ENCODE measurements around the gene TGIF1. TPM values are rescaled to one million over a fixed set of nuclear protein-coding genes. Genes with fewer than 3 reads are reported as not detected.

The TGIF1 gene
- total RNA-seq, 1 donor from 2014 or later: 45.8 TPM

DNA sequence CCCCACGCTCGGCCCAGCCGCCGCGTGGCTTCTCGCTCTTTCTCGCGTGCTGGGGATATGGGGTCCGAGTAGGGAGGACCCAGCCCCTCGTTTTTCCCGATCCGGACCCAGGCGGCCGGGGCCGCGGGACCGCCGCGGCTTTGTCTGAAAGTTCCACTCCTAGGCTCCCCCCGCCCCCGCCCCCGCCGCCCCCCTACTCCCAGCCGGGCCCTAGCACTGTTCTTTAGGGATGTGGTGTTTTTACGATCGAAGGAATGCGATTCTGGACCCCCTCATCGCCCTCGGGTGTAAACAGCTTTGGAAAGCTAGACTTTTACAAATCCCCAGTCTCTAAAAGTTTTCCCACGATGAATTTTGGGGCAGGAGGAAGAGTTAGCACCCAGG lies 819 bp downstream of the TGIF1 start:
- Histone ChIP-seq H3K9me3 (no peaks in the 10 kb centered on the region), H3K36me3 (no peaks in the 10 kb centered on the region), H3K27me3 (ENCODE audit: low read depth) (no peaks in the 10 kb centered on the region), H3K4me3 (peak overlapping the region; percentile 81), H3K4me1 (peaks cover 33% of the 10 kb centered on the region), H3K27ac (peak overlapping the region; percentile 99)
- intact Hi-C loops (cut with DNase I): loop anchor here (10.0 kb wide), 2 partner anchors 134 to 166 kb away; no protein-coding TSS in a partner anchor
- no peak for DNase-seq
- ATAC-seq: no peak
- TF ChIP-seq, protein P1, sequence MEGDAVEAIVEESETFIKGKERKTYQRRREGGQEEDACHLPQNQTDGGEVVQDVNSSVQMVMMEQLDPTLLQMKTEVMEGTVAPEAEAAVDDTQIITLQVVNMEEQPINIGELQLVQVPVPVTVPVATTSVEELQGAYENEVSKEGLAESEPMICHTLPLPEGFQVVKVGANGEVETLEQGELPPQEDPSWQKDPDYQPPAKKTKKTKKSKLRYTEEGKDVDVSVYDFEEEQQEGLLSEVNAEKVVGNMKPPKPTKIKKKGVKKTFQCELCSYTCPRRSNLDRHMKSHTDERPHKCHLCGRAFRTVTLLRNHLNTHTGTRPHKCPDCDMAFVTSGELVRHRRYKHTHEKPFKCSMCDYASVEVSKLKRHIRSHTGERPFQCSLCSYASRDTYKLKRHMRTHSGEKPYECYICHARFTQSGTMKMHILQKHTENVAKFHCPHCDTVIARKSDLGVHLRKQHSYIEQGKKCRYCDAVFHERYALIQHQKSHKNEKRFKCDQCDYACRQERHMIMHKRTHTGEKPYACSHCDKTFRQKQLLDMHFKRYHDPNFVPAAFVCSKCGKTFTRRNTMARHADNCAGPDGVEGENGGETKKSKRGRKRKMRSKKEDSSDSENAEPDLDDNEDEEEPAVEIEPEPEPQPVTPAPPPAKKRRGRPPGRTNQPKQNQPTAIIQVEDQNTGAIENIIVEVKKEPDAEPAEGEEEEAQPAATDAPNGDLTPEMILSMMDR (IDR thresholded peaks at IDR 0.05): no peak

DNA sequence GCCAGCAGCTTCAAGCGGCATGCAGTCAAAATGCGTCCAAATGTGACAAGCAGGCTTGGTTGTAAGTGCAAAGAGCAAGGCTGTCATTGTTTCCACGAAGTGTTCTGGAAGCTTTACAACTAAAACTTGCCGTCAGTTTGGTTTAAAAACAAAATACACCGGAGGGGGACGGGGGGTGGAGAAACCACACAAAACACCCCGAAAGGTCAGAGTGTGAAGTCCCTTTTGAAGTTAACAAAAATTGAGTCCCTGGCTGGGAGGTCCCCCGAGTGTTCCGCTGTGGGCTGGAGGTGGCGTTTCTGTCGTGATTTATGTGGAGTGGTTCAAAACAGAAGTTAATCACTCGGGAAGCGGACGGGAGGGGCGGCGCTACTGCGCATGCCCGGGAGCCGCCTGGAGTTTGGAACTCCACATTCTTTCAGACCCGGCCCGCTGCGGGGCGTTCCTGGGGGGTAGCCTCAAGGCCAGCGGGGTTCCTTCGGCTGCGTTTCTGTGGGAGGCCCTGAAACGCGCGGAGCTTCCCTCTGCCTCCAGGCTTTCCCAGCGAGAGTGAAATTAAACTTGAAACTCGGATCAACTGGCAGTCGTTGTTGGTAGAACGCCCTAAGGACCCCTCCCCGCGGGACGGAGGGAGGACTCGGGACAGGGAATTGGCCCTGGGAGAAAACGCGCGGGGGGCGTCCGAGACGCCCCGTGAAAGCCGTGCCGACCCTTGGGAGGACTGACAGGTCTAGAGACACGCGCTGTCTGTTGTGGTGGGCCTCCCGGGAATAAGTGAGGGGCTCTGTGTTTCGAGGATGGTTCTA lies 1.4 kb downstream of the TGIF1 start:
- intact Hi-C loops (cut with DNase I): loop anchor here (10.0 kb wide), 2 partner anchors 133 to 167 kb away; no protein-coding TSS in a partner anchor
- H3K4me1 ChIP-seq: peaks cover 34% of the 10 kb centered on the region

DNA sequence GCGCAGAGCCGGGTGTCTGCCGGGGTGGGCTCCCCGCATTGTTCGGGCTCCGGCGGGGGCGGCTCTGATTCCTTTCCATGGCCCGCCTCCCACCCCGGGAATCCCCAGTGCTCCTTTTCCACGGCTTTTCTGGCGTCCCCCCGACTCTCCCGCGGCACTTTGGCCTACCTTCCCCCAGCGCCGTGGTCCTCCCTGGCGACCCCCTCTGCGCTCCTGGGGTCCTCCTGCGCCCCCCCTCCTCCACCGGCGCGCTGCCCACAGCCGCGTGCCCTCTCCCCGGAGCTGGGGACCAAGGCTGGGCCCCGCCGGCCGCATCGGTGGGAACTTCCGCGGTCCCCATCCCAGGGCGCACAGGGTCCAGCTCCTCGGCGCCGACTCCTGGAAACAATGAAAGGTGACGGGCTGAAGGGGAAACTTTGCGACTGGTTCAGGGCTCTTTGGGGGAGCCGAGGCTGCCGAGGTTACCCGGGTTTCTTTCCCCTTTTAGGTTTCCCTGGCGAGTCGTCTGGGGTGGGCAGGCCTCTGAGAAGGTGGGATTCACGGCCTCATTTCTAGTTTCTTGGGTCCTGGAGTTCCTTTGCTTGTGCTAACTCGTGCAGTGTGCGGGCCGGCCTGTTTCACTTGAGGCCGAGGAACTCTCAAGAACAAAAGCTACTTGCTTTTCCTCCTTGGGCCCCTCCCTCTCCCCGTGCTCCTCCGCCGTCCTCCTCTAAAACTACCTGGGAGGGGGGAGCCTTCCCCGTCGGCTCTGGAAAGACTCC lies 2.2 kb downstream of the TGIF1 start:
- intact Hi-C loops (cut with DNase I): loop anchor here (10.0 kb wide), 2 partner anchors 133 to 167 kb away; no protein-coding TSS in a partner anchor
- DNase-seq (peak; percentile 77), ATAC-seq (no peak)
- H3K27ac ChIP-seq: peak overlapping the region; percentile 99
- no peaks in the 10 kb centered on the region for H3K9me3 ChIP-seq
- no peaks in the 10 kb centered on the region for H3K27me3 ChIP-seq (ENCODE audit: low read depth)
- H3K36me3 ChIP-seq: peaks cover 12% of the 10 kb centered on the region
- peaks cover 32% of the 10 kb centered on the region for H3K4me1 ChIP-seq
- TF ChIP-seq, protein P1 (IDR thresholded peaks at IDR 0.05): no peak
- H3K4me3 ChIP-seq: peak overlapping the region; percentile 81

More for the DNA sequence above, 1.4 kb downstream of the TGIF1 start:
- Histone ChIP-seq H3K4me3 (peak overlapping the region; percentile 81), H3K36me3 (peaks cover 5% of the 10 kb centered on the region), H3K27ac (peak overlapping the region; percentile 99), H3K9me3 (no peaks in the 10 kb centered on the region), H3K27me3 (ENCODE audit: low read depth) (no peaks in the 10 kb centered on the region)
- peak; percentile 96 for DNase-seq
- TF ChIP-seq, protein P1 (IDR thresholded peaks at IDR 0.05): no peak
- peak; percentile 54 to 55 for ATAC-seq

DNA sequence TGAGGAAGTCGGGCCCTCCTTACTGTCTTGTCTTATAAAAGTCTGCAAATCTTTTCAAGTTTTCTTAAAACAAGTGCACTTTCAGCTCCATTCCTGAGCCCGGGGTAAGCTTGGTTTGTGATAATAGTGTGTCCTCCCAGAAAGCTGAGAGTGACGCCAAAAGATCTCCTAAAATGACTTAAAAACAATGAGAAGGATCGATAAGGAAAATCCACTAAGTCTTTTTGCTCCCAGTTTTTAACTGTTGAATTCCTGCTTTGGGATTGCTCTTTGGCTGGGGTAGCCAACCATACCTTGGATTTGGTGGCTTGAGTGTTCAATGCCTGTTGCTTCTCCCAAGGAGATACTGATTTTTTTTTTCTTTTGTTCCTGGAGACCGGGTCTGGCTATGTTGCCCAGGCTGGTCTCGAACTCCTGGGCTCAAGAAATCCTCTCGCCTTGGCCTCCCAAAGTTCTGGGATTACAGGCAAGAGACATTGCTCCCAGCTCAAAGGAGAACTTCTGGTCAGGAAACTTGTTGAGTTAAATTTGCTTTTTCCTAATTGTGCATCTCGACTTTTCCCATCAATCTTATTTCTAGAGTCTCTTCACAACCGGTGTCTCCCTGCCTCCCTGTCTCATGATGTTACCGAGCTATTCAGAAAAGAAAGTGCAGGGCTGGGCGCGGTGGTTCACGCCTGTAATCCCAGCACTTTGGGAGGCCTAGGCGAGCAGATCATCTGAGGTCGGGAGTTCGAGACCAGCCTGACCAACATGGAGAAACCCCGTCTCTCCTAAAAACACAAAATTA lies 3.0 kb downstream of the TGIF1 start:
- Histone ChIP-seq H3K9me3 (no peaks in the 10 kb centered on the region), H3K27ac (peak overlapping the region; percentile 99), H3K36me3 (peaks cover 20% of the 10 kb centered on the region), H3K4me3 (peak overlapping the region; percentile 81), H3K27me3 (ENCODE audit: low read depth) (no peaks in the 10 kb centered on the region), H3K4me1 (peaks cover 40% of the 10 kb centered on the region)
- ATAC-seq (no peak), DNase-seq (no peak)
- TF ChIP-seq, protein P1 (IDR thresholded peaks at IDR 0.05): no peak
- intact Hi-C loops (cut with DNase I): loop anchor here (10.0 kb wide), 2 partner anchors 132 to 168 kb away; no protein-coding TSS in a partner anchor
